T follicular helper cell (primary cell): ENCODE data around the gene TLR2.
A peak's percentile ranks its signal among the peaks of the same experiment; 100 is the strongest.

ENCODE experiments used
- DNase-seq: peaks from one replicate; pipeline ENCODE4 v3.0.0-alpha.2; 2020; ENCODE audit warnings: low read depth

Gene TLR2

DNA sequence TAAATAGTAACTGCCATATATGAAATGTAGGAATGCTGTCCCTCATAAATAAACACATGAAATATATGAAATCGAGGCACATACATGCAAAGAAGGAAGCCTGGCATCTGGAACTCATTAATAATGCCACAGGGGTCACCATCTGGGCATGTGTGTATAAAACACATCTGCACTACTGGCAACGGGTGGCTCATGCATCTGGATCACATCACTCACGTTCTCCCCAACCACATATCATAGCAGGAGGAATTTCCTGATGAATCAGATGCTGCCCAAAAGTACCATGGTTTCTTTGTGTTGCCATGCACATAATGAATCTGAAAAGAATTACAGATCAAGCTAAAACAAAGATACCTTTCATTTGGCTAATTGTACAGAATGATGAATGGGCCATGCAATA is 47.2 kb downstream of the TLR2 start:
- no peak for DNase-seq

DNA sequence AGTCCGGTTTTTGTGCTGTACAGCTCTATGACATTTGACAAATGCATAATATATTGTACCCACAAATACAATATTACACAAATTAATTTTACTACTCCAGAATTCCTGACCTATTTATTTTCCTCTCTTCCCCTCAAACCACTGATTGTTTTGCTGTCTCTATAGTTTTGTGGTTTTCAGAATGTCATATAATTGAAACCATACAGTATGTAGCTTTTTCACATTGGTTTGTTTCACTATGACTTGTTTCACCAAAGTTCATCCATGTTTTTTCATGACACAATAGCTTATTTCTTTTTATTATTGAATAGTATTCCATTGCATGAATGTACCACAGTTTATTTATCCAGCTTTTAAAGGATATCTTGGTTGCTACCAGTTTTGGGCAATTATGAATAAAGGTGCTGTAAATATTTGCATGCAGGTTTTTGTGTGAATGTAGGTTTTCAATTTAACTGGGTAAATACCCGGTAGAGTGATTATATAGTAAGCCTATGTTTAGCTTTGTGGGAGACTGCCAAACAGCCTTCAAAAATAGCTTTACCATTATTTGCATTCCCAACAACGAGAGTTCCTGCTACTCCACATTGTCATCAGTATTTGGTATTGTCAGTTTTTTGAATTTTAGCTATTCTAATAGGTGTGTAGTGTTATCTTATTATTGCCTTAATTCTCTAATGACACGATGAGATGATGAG is 49.8 kb downstream of the TLR2 start:
- no peak for DNase-seq

DNA sequence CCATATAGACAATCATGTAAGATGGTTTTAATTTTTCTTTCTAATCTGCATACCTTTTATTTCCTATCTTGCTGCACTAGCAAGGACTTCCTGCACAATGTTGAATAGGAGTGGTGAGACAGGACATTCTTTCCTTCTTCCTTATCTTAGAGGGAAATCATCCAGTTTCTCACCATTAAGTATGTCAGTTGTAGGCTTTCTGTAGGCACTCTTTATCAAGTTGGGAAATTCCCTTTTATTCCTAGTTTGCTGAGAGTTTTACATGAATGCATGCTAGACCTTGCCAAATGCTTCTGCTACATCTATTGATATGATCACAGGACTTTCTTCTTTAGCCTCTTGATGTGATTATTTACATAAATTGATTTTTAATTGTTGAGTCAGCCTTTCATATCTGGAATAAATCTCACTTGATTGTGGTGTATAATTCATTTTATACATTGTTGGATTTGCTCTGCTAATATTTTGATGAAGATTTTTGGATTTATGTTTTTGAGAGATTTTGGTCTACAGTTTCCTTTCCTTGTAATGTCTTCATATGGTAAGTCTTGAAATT is 51.9 kb downstream of the TLR2 start:
- DNase-seq: no peak

DNA sequence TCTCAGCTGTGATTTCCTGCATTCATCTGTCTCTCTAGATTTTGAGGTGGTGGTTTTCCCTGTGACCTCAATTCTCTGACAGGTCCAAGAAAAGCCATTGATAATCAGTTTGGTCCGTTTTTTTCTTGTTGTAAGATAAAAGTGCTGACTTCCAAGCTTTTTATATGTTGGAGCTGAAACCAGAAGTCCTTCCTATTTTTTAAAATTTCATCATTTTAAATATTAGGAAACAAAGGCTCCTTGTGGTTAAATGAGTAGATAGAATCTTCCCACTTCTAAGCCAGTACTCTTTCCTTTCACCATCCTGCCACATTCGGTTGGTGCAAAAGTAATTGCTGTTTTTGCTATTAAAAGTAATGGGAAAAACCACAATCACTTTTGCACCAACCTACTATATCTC is 57.5 kb downstream of the TLR2 start:
- no peak for DNase-seq

DNA sequence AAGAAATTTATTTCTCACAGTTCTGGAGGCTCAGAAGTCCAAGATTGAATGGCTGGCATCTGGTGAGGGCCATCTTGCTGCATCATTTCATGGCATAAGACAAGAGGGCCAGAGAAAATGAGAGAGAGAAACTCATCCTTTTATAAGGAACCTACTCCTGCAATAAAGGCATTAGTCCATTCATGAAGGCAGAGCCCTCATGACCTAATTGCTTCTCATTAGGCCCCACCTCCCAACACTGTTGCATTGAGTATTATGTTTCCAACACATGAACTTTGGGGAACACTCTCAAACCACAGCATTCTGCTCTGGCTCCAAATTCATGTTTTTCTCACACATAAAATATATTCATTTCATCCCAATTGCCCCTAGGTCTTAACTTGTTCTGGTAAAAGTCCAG is 61.6 kb downstream of the TLR2 start:
- DNase-seq: no peak

DNA sequence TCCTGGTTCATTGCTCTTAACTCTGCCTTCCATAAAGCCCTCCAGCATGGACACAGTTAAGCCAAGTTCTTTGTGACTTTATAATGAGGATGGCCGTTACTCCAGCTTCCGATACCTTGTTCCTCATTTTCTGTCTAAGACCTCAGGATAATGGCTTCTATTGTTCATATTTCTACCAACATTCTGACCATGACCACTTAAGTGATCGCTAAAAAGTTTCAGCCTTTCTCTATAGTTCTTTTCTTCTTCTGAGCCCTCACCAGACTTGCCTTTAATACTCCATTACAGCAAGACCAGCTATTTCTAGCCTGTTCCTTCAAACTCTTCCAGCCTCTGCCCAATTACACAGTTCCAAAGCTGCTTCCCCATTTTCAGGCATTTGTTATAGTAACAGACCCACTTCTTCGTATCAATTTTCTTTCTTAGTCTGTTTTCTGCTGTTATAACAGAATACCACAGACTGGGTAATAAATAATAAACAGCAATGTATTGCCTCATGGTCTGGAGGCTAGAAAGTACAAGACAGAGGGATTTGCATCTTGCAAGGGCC is 63.4 kb downstream of the TLR2 start:
- no peak for DNase-seq

DNA sequence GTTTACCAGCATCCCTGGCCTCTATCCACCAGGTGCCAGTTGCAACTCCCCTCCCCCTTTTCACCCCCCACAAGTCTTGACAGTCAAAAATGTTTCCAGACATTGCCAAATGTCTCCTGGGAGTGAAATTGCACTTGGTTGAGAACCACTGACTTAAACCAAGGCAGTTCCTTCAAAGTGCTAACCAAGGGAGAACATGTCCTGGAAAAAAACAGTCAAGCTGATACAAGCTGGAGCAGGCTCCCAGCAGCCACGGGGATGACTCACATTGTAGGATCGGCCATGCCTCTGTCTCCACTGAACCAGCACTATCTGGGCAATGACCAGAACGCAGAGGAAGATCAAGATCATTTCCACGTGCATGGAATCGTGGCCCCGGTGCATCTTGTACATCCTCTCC is 64.3 kb downstream of the TLR2 start:
- no peak for DNase-seq

DNA sequence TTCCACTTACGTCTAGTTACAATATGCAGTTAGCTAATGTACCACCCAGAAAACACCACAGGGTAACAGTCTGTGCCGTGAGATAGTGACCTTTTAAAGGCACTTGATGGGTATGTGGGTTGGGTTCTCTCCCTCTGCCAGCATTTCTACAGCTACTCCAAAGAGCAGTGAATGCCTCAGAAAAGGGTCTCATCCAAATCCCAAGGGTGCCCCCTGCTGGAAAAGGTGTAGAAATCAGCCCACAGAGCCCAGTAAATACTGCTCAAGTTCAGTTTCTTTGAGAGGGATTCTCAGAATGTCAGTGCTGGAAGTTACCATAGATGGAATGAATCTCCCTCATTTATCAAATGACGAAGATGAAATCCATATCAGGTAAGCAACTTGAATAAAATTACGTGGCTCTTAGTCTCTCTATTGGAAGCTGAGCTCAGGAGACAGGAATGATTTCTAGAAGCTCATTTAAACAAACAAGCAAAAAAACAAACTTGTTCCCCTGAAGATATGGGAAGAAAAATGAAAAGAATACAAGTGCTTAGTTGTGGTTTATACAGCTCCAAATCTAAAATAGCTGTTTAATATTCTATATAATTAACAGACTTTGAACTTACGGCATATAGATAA is 66.2 kb downstream of the TLR2 start:
- peak; percentile 20 for DNase-seq

DNA sequence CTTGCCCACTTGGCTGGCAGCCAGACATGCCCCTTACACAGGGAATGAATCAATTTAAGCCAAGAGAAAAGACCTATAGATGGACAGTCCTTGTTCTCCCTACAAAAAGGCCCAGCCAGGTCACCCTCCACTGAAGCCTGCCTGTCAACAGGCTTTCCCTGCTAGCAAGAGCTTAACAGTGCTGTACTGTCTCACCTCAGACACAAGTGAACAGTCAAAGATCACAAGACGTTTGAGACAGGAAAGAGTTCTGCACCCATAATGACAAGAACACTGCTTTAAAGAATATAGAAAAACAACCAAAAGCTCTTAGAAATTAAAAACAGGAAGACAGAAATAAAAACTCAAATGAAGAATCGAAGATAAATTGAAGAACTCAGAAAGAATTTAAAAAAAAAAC is 71.1 kb downstream of the TLR2 start:
- DNase-seq: no peak
